Uterus (tissue), 4 donors: ENCODE measurements around the gene MRPL43. TPM values are rescaled to one million over a fixed set of nuclear protein-coding genes. Genes with fewer than 3 reads are reported as not detected.
A peak's percentile ranks its signal among the peaks of the same experiment; 100 is the strongest.

Experiments
- DNase-seq, 2 donors: peaks; one replicate each; pipeline ENCODE4 v3.0.0-alpha.2; 2019 to 2020
- H3K27ac ChIP-seq, 2 donors: fragments of 200-600 bp; sonication (generic); 1 replicate in 1 of 2; 2 replicates in 1 of 2; pipeline ENCODE4 v1.5.1; 2016 to 2018
- H3K27me3 ChIP-seq, 2 donors: fragments of 200-600 bp; sonication (generic); one replicate each; pipeline ENCODE4 v1.5.1; 2018 to 2019; ENCODE audit warnings: control low read depth in 1 of 2
- H3K36me3 ChIP-seq, 2 donors: fragments of 200-600 bp; sonication (generic); one replicate each; pipeline ENCODE4 v1.5.1; 2019; ENCODE audit warnings: control low read depth in 1 of 2
- H3K4me1 ChIP-seq, 2 donors: fragments of 200-600 bp; sonication (generic); one replicate each; pipeline ENCODE4 v1.5.1; 2018 to 2019; ENCODE audit warnings: control low read depth in 1 of 2
- H3K4me3 ChIP-seq, 2 donors: fragments of 200-600 bp; sonication (generic); 1 replicate in 1 of 2; 2 replicates in 1 of 2; pipeline ENCODE4 v1.5.1; 2018 to 2019; ENCODE audit warnings: mild to moderate bottlenecking in 1 of 2
- H3K9me3 ChIP-seq, 2 donors: fragments of 200-600 bp; sonication (generic); one replicate each; pipeline ENCODE4 v1.5.1; 2019; ENCODE audit warnings: control low read depth in 1 of 2
- POLR2A ChIP-seq, 2 donors: fragments of 450-650 bp; IDR thresholded peaks; one replicate each; pipeline ENCODE4 v1.6.1; 2016; ENCODE audit warnings: antibody characterized with exemption in 2 of 2, mild to moderate bottlenecking in 1 of 2, moderate library complexity in 1 of 2
- intact Hi-C: fragments of 100-400 bp; cut with DNase I; formaldehyde crosslinking; loops from one replicate; pipeline ENCODE4 v1.15.1; 2023; ENCODE audit warnings: low total_unique reads
- total RNA-seq, 4 donors: library from RNA; depleted of rRNA in 3 of 4; stranded (reverse); fragments of >200 nt in 3 of 4; gene quantifications; one replicate each; pipeline versions ENCODE4 v1.1.0 to v1.2.4, GENCODE V29; 2014 to 2023
- TF ChIP-seq, protein P1 (sequence below), 4 experiments: fragments of 200-600 bp in 2 of 4; fragments of 450-650 bp in 2 of 4; sonication (generic) in 2 of 4; IDR thresholded peaks; one replicate each; pipeline ENCODE4 v1.5.1; 2016 to 2019; ENCODE audit warnings: antibody characterized with exemption in 4 of 4, mild to moderate bottlenecking in 2 of 4, moderate library complexity in 1 of 4
- donor health status: DM: yes; HTN: yes; CAD: no.

MRPL43 gene
- total RNA-seq, 4 donors from 2014 or later = 36.9 to 134 (median 51.8) TPM

DNA sequence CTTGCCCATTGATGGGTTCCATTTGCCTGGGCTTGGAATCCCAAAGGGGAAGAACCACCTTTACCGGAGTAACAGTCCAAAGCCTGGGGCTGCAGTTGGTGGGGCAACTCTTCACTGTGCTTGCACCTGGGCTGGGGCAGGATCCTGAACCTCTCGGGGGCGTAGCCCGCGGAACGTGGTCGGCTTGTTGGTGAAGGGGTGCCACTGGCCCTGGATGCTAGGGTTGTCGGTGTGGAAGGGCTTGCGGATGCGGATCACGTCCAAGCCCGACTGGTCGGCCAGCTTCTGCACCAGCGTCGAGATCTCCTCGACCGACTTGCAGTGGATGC lies 710 bp downstream of the MRPL43 start:
- TF ChIP-seq, protein P1, sequence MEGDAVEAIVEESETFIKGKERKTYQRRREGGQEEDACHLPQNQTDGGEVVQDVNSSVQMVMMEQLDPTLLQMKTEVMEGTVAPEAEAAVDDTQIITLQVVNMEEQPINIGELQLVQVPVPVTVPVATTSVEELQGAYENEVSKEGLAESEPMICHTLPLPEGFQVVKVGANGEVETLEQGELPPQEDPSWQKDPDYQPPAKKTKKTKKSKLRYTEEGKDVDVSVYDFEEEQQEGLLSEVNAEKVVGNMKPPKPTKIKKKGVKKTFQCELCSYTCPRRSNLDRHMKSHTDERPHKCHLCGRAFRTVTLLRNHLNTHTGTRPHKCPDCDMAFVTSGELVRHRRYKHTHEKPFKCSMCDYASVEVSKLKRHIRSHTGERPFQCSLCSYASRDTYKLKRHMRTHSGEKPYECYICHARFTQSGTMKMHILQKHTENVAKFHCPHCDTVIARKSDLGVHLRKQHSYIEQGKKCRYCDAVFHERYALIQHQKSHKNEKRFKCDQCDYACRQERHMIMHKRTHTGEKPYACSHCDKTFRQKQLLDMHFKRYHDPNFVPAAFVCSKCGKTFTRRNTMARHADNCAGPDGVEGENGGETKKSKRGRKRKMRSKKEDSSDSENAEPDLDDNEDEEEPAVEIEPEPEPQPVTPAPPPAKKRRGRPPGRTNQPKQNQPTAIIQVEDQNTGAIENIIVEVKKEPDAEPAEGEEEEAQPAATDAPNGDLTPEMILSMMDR (IDR thresholded peaks at IDR 0.05) = no peak
- no peak for TF ChIP-seq POLR2A (IDR thresholded peaks at IDR 0.05)
- intact Hi-C loops = no loop called here

DNA sequence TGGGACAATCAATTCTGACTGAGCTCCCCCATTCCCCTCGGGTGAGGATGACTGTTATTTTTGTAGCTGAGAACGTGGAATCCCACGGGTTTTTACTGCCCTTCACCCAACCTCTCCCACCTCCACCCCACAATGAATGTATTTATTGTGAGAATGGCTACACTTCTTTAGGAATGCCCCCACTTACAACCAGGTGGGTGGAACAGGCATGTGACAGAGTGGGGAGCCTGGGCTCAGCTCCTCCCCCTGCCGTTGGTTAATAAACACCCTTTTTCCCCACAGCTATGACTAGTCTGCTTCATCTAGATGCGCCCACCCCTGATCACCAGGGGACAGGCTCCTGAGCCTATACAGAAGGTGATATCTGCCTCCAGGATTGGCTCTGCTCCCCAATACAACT lies 2.0 kb downstream of the MRPL43 start:
- H3K4me1 ChIP-seq = peaks cover 6 to 20% of the 10 kb centered on the region in 2 donors
- no peaks in the 10 kb centered on the region for H3K9me3 ChIP-seq
- intact Hi-C loops = no loop called here
- TF ChIP-seq, protein P1 (IDR thresholded peaks at IDR 0.05) = no peak
- no peak for TF ChIP-seq POLR2A (IDR thresholded peaks at IDR 0.05)
- H3K27me3 ChIP-seq = no peaks in the 10 kb centered on the region
- no peak overlapping the region for H3K4me3 ChIP-seq
- no peaks in the 10 kb centered on the region for H3K36me3 ChIP-seq
- H3K27ac ChIP-seq = no peak overlapping the region
- DNase-seq = no peak

More for the DNA sequence above, 710 bp downstream of the MRPL43 start:
- DNase-seq = no peak
- Histone ChIP-seq H3K27me3 (no peaks in the 10 kb centered on the region), H3K9me3 (no peaks in the 10 kb centered on the region), H3K27ac (peak overlapping the region; percentile 76 to 77), H3K4me1 (peaks cover 6 to 20% of the 10 kb centered on the region in 2 donors), H3K36me3 (no peaks in the 10 kb centered on the region), H3K4me3 (peak overlapping the region; percentile 87 to 88)

DNA sequence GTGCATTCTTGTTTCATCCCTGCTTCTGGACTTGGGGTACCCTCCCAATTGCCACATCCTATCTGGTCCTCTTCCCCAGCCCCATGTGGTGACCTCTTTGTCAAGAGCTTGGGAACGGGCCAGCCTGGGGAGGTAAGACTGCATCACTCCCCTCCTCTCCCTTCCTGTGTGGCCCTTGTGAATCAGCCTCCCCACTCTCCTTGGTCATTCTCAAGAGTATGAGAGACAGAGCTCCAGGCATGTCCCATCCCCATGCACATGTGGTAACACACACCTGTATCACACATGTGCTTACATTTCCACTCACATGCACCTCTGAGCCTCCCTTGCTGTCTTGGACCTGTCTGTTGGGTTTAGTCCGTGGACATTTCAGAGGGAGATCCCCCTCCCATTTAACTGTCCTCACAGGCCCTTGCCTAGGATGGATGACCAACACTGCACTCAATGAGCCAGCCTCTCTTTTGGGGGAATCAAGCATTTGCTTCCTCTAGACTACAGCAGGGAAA lies 2.6 kb downstream of the MRPL43 start:
- Histone ChIP-seq H3K27ac (no peak overlapping the region), H3K9me3 (no peaks in the 10 kb centered on the region), H3K27me3 (no peaks in the 10 kb centered on the region), H3K4me1 (peaks cover 6 to 20% of the 10 kb centered on the region in 2 donors), H3K36me3 (no peaks in the 10 kb centered on the region), H3K4me3 (no peak overlapping the region)
- TF ChIP-seq POLR2A (IDR thresholded peaks at IDR 0.05) = no peak
- TF ChIP-seq, protein P1 (IDR thresholded peaks at IDR 0.05) = no peak
- intact Hi-C loops = no loop called here
- no peak for DNase-seq

DNA sequence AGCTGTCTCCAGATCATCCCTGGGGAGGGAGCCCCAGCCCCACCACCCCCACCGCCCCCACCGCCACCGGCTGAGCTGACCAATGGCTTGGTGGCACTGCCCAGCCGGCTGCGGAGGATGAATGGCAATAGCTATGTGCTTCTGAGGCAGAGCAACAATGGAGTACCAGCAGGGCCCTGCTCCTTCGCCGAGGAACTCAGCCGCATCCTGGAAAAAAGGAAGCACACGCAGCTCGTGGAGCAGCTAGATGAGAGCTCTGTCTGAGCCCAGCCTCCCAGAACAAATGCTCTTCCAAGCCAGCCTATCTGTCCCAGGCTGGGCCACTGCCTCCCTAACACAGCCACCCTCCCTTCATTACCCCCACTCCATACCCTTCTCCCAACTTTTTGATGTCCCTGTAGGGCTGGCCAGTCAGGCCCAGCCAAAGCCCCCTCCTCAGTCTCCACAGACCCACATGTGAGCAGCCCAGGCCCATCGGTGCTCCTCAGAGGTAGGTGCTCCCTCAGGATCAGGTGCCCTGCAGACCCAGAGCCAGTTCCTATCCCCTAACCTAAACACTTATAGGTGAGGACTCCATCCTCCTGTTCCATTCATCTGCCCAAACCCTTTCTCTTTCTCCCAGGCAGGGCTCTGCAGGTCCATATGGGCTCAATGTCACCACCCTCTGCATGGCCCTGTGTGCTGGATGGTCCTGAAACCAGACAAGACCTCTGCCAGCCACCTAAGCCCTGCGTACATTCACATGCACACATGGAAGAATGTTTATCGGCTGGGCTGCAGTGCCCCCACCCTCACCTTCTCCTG lies 3.2 kb downstream of the MRPL43 start:
- TF ChIP-seq, protein P1 (IDR thresholded peaks at IDR 0.05) = no peak
- no peak for TF ChIP-seq POLR2A (IDR thresholded peaks at IDR 0.05)
- DNase-seq = peak in 1 of 2 donors; percentile 4
- intact Hi-C loops = no loop called here
- Histone ChIP-seq H3K9me3 (no peaks in the 10 kb centered on the region), H3K4me1 (peaks cover 6 to 20% of the 10 kb centered on the region in 2 donors), H3K36me3 (no peaks in the 10 kb centered on the region), H3K27ac (no peak overlapping the region), H3K4me3 (no peak overlapping the region), H3K27me3 (no peaks in the 10 kb centered on the region)
